Diencephalon (tissue), 1 donor: ENCODE data around the gene SLC45A2. TPM values are rescaled to one million over a fixed set of nuclear protein-coding genes. Genes with fewer than 3 reads are reported as not detected.

Source experiments
- small RNA-seq: library from RNA; depleted of rRNA; stranded (forward); fragments of <200 nt; gene quantifications from one replicate; pipeline ENCODE3, GENCODE V24; 2014
- total RNA-seq: library from RNA; depleted of rRNA; stranded (reverse); fragments of >200 nt; gene quantifications from one replicate; pipeline ENCODE4 v1.2.3, GENCODE V29; 2014

SLC45A2 gene
- total RNA-seq: 0.23 TPM

GRCh38 chr5:33984671-33985124 lies at the start of gene SLC45A2:
Gene SLC45A2 (minus strand): TSS chr5:33984693. CDS start chr5:33984583, 110 bp downstream.

GRCh38 chr5:34007621-34008600 lies 23.4 kb upstream of the SLC45A2 start, which contains the start of gene AMACR:
Gene AMACR (minus strand): TSS chr5:34008050. CDS start chr5:34008019, 31 bp downstream.

GRCh38 chr5:33936381-33937016 lies 48.0 kb downstream of the SLC45A2 start, which contains the start of gene RXFP3:
Gene RXFP3 (plus strand): TSS chr5:33936386. CDS start chr5:33936741, 355 bp downstream.

Small RNA genes lying within 50 kb of the gene (small RNA-seq; reads per million reads assigned to genes)
- gene AC139783.1: not detected

Other genes starting within 250 kb of the SLC45A2 start
- 5.8 TPM for gene ADAMTS12, start 92.7 kb downstream of the SLC45A2 start, total RNA-seq
- 3.0 TPM for gene RXFP3, start 48.3 kb downstream of the SLC45A2 start, total RNA-seq
- 16.1 TPM for gene AMACR, start 23.4 kb upstream of the SLC45A2 start, total RNA-seq
- 16.1 TPM for gene C1QTNF3, start 58.5 kb upstream of the SLC45A2 start, total RNA-seq